Esophagus muscularis mucosa (tissue), 4 donors: ENCODE data around the gene LEP. TPM values are rescaled to one million over a fixed set of nuclear protein-coding genes. Genes with fewer than 3 reads are reported as not detected.

Experiments
- DNase-seq: peaks from one replicate; pipeline ENCODE4 v3.0.0-alpha.2; 2017; ENCODE audit errors: extremely low spot score
- H3K27ac ChIP-seq, 4 donors: fragments of 200-600 bp; sonication (generic); replicated peaks in 1 of 4; 1 replicate in 3 of 4; 2 replicates in 1 of 4; pipeline ENCODE4 v1.5.1; 2016 to 2019; ENCODE audit warnings: mild to moderate bottlenecking in 1 of 4
- H3K27me3 ChIP-seq, 4 donors: fragments of 200-600 bp; sonication (generic); one replicate each; pipeline versions ENCODE4 v1.5.1 to v1.6.0; 2016 to 2019
- H3K36me3 ChIP-seq, 4 donors: fragments of 200-600 bp; sonication (generic); one replicate each; pipeline ENCODE4 v1.5.1; 2016 to 2019
- H3K4me1 ChIP-seq, 4 donors: fragments of 200-600 bp; sonication (generic); one replicate each; pipeline ENCODE4 v1.5.1; 2016 to 2019
- H3K4me3 ChIP-seq, 4 donors: fragments of 200-600 bp; sonication (generic); 1 replicate in 2 of 4; 2 replicates in 2 of 4; pipeline ENCODE4 v1.5.1; 2016 to 2019; ENCODE audit warnings: mild to moderate bottlenecking in 4 of 4, moderate library complexity in 1 of 4
- H3K9me3 ChIP-seq, 4 donors: fragments of 200-600 bp; sonication (generic); 1 replicate in 3 of 4; 2 replicates in 1 of 4; pipeline ENCODE4 v1.5.1; 2016 to 2019
- EP300 ChIP-seq: sonication (generic); formaldehyde crosslinking; IDR thresholded peaks from one replicate; pipeline ENCODE4 v1.6.1; 2017; ENCODE audit warnings: antibody characterized with exemption
- POLR2A ChIP-seq: fragments of 450-650 bp; IDR thresholded peaks from one replicate; pipeline ENCODE4 v1.6.1; 2017; ENCODE audit warnings: antibody characterized with exemption, moderate library complexity, mild to moderate bottlenecking, low read depth
- POLR2AphosphoS5 ChIP-seq, 2 donors: sonication (generic); formaldehyde crosslinking; IDR thresholded peaks; one replicate each; pipeline ENCODE4 v1.6.1; 2017; ENCODE audit warnings: antibody characterized with exemption in 2 of 2
- WGBS: methylation state at CpG from one replicate; pipeline ENCODE4 v1.1.5; 2018; 5-methylcytosine and 5-hydroxymethylcytosine counted together
- intact Hi-C: fragments of 100-400 bp; cut with DNase I; formaldehyde crosslinking; loops from one replicate; pipeline ENCODE4 v1.15.1; 2023
- total RNA-seq, 4 donors: library from RNA; depleted of rRNA; stranded (reverse); fragments of >200 nt; gene quantifications; one replicate each; pipeline versions ENCODE4 v1.1.0 to v1.2.1, GENCODE V29; 2016
- TF ChIP-seq, protein P1 (sequence below), 3 experiments: fragments of 200-600 bp in 2 of 3; fragments of 450-650 bp in 1 of 3; sonication (generic) in 2 of 3; IDR thresholded peaks; one replicate each; pipeline ENCODE4 v1.5.1; 2017 to 2019; ENCODE audit warnings: antibody characterized with exemption in 3 of 3, mild to moderate bottlenecking in 2 of 3, moderate library complexity in 1 of 3

The LEP gene
- total RNA-seq, 4 donors from 2014 or later, result not detected

DNA sequence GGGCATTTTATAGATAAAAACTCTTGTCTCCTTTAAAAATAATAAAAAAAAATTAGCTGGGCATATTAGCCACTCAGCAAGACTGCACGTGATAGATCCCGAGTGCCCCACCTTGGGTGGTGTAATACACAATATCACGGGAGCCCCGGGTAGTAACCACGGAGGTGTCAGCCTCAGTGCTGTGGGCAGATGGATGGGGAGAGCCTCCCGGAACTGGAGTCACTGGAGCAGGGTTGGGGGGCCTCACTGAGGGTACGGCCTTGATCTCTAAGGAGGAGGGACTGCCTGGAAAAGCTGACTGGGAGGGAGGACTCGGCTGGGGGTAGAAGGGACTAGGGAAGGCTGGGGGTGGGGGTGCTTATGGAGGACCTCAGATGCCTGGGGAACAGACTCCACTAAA is 12.6 kb downstream of the LEP start:
- Histone ChIP-seq H3K27me3 (peaks cover 0 to 6% (median 0%) of the 10 kb centered on the region in 4 donors), H3K9me3 (no peaks in the 10 kb centered on the region), H3K4me3 (no peak overlapping the region), H3K4me1 (no peaks in the 10 kb centered on the region), H3K27ac (no peak overlapping the region), H3K36me3 (no peaks in the 10 kb centered on the region)
- no peak for TF ChIP-seq POLR2A
- no peak for TF ChIP-seq POLR2AphosphoS5 (IDR thresholded peaks at IDR 0.05)
- TF ChIP-seq EP300, result no peak
- TF ChIP-seq, protein P1, sequence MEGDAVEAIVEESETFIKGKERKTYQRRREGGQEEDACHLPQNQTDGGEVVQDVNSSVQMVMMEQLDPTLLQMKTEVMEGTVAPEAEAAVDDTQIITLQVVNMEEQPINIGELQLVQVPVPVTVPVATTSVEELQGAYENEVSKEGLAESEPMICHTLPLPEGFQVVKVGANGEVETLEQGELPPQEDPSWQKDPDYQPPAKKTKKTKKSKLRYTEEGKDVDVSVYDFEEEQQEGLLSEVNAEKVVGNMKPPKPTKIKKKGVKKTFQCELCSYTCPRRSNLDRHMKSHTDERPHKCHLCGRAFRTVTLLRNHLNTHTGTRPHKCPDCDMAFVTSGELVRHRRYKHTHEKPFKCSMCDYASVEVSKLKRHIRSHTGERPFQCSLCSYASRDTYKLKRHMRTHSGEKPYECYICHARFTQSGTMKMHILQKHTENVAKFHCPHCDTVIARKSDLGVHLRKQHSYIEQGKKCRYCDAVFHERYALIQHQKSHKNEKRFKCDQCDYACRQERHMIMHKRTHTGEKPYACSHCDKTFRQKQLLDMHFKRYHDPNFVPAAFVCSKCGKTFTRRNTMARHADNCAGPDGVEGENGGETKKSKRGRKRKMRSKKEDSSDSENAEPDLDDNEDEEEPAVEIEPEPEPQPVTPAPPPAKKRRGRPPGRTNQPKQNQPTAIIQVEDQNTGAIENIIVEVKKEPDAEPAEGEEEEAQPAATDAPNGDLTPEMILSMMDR (IDR thresholded peaks at IDR 0.05), result no peak
- 95% methylated on average over 8 of the region's 8 CpGs for WGBS
- no peak for DNase-seq
- intact Hi-C loops, result no loop called here

DNA sequence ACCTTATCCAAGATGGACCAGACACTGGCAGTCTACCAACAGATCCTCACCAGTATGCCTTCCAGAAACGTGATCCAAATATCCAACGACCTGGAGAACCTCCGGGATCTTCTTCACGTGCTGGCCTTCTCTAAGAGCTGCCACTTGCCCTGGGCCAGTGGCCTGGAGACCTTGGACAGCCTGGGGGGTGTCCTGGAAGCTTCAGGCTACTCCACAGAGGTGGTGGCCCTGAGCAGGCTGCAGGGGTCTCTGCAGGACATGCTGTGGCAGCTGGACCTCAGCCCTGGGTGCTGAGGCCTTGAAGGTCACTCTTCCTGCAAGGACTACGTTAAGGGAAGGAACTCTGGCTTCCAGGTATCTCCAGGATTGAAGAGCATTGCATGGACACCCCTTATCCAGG is 13.4 kb downstream of the LEP start:
- 85% methylated on average over 5 of the region's 5 CpGs for WGBS
- intact Hi-C loops, result no loop called here
- no peak for DNase-seq

DNA sequence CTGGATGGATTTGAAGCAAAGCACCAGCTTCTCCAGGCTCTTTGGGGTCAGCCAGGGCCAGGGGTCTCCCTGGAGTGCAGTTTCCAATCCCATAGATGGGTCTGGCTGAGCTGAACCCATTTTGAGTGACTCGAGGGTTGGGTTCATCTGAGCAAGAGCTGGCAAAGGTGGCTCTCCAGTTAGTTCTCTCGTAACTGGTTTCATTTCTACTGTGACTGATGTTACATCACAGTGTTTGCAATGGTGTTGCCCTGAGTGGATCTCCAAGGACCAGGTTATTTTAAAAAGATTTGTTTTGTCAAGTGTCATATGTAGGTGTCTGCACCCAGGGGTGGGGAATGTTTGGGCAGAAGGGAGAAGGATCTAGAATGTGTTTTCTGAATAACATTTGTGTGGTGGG is 14.2 kb downstream of the LEP start:
- Histone ChIP-seq H3K4me1 (peaks cover 0 to 6% (median 6%) of the 10 kb centered on the region in 4 donors), H3K4me3 (no peak overlapping the region), H3K27me3 (peaks cover 0 to 6% (median 0%) of the 10 kb centered on the region in 4 donors), H3K9me3 (no peaks in the 10 kb centered on the region), H3K36me3 (no peaks in the 10 kb centered on the region), H3K27ac (no peak overlapping the region)
- intact Hi-C loops, result no loop called here
- TF ChIP-seq POLR2A (no peak), POLR2AphosphoS5 (IDR thresholded peaks at IDR 0.05) (no peak), EP300 (no peak)
- TF ChIP-seq, protein P1 (IDR thresholded peaks at IDR 0.05), result no peak
- WGBS, result 84% methylated on average over 2 of the region's 2 CpGs
- no peak for DNase-seq

More for the DNA sequence above, 13.4 kb downstream of the LEP start:
- H3K9me3 ChIP-seq, result no peaks in the 10 kb centered on the region
- no peak for TF ChIP-seq POLR2A
- no peak for TF ChIP-seq POLR2AphosphoS5 (IDR thresholded peaks at IDR 0.05)
- no peak for TF ChIP-seq EP300
- TF ChIP-seq, protein P1 (IDR thresholded peaks at IDR 0.05), result no peak
- H3K36me3 ChIP-seq, result no peaks in the 10 kb centered on the region
- no peak overlapping the region for H3K4me3 ChIP-seq
- H3K27ac ChIP-seq, result no peak overlapping the region
- H3K4me1 ChIP-seq, result peaks cover 0 to 6% (median 5%) of the 10 kb centered on the region in 4 donors
- peaks cover 0 to 6% (median 0%) of the 10 kb centered on the region in 4 donors for H3K27me3 ChIP-seq

DNA sequence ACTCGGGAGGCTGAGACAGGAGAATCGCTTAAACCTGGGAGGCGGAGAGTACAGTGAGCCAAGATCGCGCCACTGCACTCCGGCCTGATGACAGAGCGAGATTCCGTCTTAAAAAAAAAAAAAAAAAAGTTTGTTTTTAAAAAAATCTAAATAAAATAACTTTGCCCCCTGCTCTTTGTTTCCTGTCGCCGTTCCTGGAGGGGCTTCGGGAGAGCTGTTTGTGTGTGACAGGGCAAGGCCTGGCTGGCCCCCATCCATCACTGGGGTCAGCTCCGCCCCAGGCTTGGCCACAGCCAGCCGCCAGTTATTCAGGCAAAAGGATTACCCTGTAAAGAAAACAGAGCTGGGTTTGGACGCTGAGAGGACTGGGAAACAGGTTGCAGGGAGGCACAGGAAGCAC is 16.4 kb downstream of the LEP start:
- intact Hi-C loops, result no loop called here
- Histone ChIP-seq H3K27ac (no peak overlapping the region), H3K4me1 (peaks cover 0 to 6% (median 6%) of the 10 kb centered on the region in 4 donors), H3K36me3 (no peaks in the 10 kb centered on the region), H3K4me3 (no peak overlapping the region), H3K9me3 (no peaks in the 10 kb centered on the region), H3K27me3 (no peaks in the 10 kb centered on the region)
- no peak for TF ChIP-seq POLR2A
- TF ChIP-seq, protein P1 (IDR thresholded peaks at IDR 0.05), result no peak
- TF ChIP-seq EP300, result no peak
- no peak for TF ChIP-seq POLR2AphosphoS5 (IDR thresholded peaks at IDR 0.05)
- DNase-seq, result no peak
- WGBS, result 87% methylated on average over 14 of the region's 14 CpGs
